Activated naive CD8-positive, alpha-beta T cell (primary cell): ENCODE measurements around the gene ATP9B.

ENCODE experiments used
- H3K27ac Mint-ChIP-seq: one replicate; pipeline ENCODE4 v1.8.0; 2021; ENCODE audit warnings: mixed read lengths
- H3K27me3 Mint-ChIP-seq: one replicate; pipeline ENCODE4 v1.8.0; 2021; ENCODE audit warnings: mixed read lengths
- H3K36me3 Mint-ChIP-seq: one replicate; pipeline ENCODE4 v1.8.0; 2021; ENCODE audit warnings: mixed read lengths
- H3K4me1 Mint-ChIP-seq: one replicate; pipeline ENCODE4 v1.8.0; 2021; ENCODE audit warnings: low read depth, mixed read lengths
- H3K4me3 Mint-ChIP-seq: one replicate; pipeline ENCODE4 v1.8.0; 2021; ENCODE audit warnings: mild to moderate bottlenecking, mixed read lengths
- H3K9me3 Mint-ChIP-seq: one replicate; pipeline ENCODE4 v1.8.0; 2021; ENCODE audit warnings: low read depth, mixed read lengths

The ATP9B gene

DNA sequence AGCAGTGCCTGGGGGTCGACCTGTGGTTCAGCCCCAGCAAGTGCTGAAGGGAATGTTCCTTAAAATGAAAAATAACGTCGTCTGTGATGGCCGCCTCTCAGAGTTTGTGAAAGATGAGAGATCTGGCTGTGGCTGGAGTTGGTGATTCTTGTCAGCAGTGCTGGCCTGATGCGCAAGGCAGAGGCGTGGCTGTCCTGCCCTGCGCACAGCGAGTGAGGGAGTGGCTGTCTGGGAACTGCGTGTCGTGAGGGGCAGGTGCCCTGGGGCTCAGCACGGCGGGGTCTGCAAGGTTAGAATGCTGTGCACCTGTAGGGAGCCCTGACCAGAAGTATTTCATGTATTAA is 335.3 kb downstream of the ATP9B start:
- Mint-ChIP-seq H3K9me3 (no peaks in the 10 kb centered on the region), H3K27me3 (no peaks in the 10 kb centered on the region), H3K4me1 (peaks cover 59% of the 10 kb centered on the region), H3K27ac (peak overlapping the region; percentile 98), H3K36me3 (peaks cover 8% of the 10 kb centered on the region), H3K4me3 (peak overlapping the region; percentile 87)

DNA sequence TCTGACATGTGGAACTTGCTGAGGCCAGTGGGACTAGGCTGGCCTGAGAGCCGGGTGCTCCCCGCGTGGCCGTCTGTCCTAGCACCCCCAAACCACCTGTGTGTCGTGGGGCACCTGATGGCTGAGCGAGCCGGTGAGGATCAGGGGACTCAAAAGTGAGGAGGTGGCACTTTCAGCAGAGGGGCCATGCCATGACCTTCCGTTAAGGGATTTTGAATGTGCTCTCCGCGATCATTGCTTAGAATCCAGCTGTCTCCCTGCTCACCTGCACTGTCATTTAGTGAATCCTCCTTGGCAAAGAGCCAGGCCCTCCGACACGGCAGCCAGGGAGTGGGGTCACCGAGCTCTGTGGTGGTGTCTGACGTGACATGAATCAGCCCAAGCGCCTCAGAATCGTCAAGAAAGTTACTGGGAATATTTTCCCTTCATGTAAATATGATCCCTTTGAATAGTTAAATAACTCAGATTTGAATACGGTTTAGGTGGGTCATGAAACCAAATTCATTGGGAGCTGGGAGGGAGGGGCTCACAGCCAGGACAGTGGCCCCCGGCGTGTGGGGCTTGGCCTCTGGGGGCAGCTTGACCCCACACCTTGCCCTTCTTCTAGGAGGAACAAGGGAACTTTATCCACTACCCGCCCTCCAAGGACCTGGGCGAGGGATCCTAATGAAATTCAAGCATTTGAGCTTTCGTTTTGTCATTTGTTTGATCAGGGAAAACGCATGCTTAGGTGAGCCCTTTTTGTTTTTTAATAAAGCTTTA is 336.0 kb downstream of the ATP9B start:
- Mint-ChIP-seq H3K27ac (peak overlapping the region; percentile 98), H3K4me3 (peak overlapping the region; percentile 87), H3K27me3 (no peaks in the 10 kb centered on the region), H3K36me3 (peaks cover 8% of the 10 kb centered on the region), H3K4me1 (peaks cover 59% of the 10 kb centered on the region), H3K9me3 (no peaks in the 10 kb centered on the region)

DNA sequence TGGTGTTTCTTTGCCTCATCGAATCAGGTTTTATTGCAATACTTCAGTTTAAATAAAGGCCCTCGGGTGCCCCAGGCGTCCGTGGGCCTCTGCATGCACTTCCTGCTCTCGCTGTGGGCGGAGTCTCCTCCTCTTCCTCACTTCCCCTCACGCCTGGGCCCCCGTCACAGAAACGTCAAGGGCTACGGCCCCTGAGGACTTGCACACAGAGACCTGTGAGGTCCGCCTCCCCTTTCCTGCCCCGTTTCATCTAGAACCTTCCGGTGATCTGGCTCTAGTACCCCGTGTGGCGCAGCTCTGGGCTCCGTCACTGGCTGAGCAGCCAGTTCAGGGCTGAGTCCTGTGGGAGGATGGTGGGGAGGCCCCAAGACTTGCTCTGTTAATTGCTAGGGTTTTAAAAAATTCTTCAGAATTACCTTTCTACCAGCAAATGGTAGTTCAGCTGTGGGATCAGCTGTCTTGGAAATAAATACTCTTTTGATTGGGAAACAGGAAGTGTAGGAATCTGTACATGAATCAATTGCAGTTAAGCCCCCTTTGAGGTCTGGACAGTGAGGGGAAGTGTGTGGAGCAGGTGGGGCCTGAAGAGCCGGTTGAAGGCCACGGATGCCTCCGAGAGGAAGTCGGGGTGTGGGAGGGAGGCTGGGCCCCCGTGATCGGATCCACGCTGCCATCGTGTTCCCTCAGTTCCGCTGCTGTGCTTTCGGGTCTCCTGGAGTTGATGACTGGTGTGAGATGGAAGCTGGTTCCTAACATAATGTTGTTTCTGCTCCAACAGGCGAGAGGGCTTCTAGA is 336.8 kb downstream of the ATP9B start:
- Mint-ChIP-seq H3K4me1 (peaks cover 57% of the 10 kb centered on the region), H3K27ac (peak overlapping the region; percentile 98), H3K27me3 (no peaks in the 10 kb centered on the region), H3K4me3 (peak overlapping the region; percentile 87), H3K9me3 (no peaks in the 10 kb centered on the region), H3K36me3 (peaks cover 8% of the 10 kb centered on the region)

DNA sequence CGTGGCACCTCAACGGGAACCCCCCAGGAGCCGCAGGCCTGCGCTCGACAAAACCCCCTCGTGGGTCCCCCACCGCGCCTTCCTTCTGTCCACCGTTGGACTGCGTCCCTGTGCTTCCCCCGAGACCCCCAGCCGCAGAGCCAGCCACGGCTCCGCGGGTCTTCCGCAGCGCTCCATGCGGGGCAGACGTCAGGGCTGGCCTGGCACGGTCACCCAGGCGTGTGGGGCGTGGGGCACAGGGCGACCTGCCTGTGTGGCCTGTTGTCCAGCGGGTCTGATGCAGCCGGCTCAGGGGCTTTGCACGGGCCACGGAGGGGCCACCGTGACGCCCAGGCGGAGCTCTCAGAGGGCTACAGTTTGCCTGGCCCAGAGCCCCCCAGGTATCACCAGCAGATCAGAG is 337.5 kb downstream of the ATP9B start:
- H3K4me3 Mint-ChIP-seq = peak overlapping the region; percentile 87
- H3K27ac Mint-ChIP-seq = peak overlapping the region; percentile 98
- no peaks in the 10 kb centered on the region for H3K27me3 Mint-ChIP-seq
- H3K4me1 Mint-ChIP-seq = peaks cover 50% of the 10 kb centered on the region
- H3K36me3 Mint-ChIP-seq = peaks cover 8% of the 10 kb centered on the region
- H3K9me3 Mint-ChIP-seq = no peaks in the 10 kb centered on the region

DNA sequence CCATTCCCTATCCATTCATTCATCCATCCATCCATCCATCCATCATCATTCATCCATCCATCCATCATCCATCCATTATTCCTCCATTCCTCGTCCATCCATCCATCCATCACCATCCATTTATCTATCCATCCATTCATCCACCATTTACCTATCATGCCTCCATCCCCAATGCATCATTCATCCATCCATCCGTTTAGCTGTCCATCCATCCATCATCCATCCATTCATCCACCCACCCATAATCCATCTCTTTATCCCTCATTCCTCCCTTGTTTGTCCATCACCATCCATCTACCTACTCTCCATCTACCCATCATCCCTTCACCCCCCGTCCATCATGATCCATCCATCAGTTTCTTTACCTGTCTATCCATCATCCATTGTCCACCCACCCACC is 340.1 kb downstream of the ATP9B start:
- Mint-ChIP-seq H3K4me1 (peaks cover 39% of the 10 kb centered on the region), H3K4me3 (no peak overlapping the region), H3K27me3 (no peaks in the 10 kb centered on the region), H3K36me3 (peaks cover 10% of the 10 kb centered on the region), H3K27ac (no peak overlapping the region), H3K9me3 (no peaks in the 10 kb centered on the region)

DNA sequence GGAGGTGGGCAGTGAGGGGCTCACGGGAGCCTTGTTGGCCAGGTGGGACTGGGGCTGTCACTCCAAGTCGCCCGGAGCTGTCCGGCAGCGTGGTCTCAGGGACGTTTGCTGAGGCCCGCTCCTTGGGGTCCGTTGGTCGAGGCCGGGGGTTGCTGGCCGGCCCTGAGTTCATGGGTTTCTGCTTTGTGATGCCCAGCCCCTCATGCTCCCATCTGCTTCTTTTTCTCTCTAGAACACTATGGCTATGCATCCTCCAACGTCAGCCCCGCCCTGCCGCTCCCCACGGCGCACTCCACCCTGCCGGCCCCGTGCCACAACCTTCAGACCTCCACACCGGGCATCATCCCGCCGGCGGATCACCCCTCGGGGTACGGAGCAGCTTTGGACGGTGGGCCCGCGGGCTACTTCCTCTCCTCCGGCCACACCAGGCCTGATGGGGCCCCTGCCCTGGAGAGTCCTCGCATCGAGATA is 341.0 kb downstream of the ATP9B start:
- H3K36me3 Mint-ChIP-seq = peaks cover 10% of the 10 kb centered on the region
- no peak overlapping the region for H3K4me3 Mint-ChIP-seq
- no peak overlapping the region for H3K27ac Mint-ChIP-seq
- no peaks in the 10 kb centered on the region for H3K9me3 Mint-ChIP-seq
- no peaks in the 10 kb centered on the region for H3K27me3 Mint-ChIP-seq
- H3K4me1 Mint-ChIP-seq = peaks cover 36% of the 10 kb centered on the region

DNA sequence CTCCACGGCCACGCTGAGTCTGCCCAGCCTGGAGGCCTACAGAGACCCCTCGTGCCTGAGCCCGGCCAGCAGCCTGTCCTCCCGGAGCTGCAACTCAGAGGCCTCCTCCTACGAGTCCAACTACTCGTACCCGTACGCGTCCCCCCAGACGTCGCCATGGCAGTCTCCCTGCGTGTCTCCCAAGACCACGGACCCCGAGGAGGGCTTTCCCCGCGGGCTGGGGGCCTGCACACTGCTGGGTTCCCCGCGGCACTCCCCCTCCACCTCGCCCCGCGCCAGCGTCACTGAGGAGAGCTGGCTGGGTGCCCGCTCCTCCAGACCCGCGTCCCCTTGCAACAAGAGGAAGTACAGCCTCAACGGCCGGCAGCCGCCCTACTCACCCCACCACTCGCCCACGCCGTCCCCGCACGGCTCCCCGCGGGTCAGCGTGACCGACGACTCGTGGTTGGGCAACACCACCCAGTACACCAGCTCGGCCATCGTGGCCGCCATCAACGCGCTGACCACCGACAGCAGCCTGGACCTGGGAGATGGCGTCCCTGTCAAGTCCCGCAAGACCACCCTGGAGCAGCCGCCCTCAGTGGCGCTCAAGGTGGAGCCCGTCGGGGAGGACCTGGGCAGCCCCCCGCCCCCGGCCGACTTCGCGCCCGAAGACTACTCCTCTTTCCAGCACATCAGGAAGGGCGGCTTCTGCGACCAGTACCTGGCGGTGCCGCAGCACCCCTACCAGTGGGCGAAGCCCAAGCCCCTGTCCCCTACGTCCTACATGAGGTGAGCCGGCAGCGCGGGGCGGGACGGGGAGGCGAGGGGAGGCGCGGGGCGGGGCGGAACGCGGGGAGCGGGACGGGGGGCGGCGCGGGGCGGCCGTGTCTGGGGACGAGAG is 341.8 kb downstream of the ATP9B start:
- Mint-ChIP-seq H3K27ac (no peak overlapping the region), H3K36me3 (peaks cover 7% of the 10 kb centered on the region), H3K4me1 (peaks cover 29% of the 10 kb centered on the region), H3K27me3 (no peaks in the 10 kb centered on the region), H3K9me3 (no peaks in the 10 kb centered on the region), H3K4me3 (no peak overlapping the region)

DNA sequence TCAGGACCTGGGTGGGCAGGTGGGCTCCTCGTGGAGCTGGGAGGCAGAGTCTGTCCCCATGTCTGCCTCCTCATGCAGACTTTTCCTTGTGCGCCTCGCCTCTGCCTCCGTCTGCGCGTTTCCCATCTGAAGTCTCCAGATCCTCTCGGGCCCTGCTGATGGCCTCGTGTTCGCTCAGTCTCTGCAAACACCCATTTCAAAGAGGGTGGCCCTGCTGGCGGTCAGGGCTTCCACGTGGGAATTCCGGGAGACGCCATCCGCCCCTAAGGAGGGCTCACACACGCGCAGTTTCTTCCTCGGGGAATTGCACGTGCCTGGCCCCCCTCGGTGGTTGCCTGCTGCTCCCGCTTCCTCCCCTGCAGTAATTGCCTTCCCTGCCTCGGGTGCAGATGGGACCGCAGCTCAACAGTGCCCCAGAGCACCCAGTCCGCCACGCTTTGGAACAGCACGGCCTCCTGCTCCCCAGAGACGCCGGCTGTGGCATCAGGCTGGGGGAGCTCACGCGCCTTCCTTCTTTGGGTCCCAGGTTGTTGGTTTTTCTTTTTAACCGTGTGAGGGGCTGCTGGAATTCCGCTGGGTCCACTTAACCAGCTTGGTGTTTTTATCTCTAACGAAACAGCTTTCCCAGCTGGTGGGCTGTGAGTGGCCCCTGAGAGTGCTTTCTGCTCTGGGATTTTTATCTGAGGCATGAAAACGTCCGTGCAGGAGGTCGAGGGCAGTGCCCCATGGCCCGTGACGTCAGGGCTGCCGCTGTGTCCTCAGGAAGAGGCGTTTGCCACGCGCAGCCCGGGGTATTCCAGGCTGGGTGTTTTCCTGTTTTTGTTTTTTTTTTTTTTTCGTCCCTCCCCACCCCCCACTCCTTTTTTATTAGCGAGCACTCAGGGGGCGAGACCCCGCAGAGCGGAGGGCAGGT is 342.7 kb downstream of the ATP9B start:
- Mint-ChIP-seq H3K9me3 (no peaks in the 10 kb centered on the region), H3K4me3 (no peak overlapping the region), H3K27ac (no peak overlapping the region), H3K36me3 (peaks cover 3% of the 10 kb centered on the region), H3K27me3 (no peaks in the 10 kb centered on the region), H3K4me1 (peaks cover 30% of the 10 kb centered on the region)

DNA sequence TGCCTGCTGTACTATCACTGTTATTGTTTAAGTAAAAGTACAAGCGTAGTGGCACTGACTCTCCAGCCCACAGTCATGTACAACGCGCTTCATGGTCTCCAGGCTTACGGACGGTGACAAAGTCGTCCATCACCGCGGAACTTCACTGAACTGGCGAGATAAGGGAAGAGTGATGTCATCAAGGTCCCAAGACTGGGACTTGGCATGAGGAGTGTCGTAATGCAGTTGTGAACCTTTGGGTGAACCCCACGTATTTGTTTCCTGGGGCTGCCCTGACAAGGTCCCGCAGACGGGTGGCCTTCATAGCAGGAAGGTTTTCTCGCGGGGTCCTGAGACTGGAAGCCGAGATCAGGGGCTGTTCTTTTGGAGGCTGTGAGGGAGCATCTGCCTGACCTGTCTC is 343.8 kb downstream of the ATP9B start:
- H3K9me3 Mint-ChIP-seq = no peaks in the 10 kb centered on the region
- H3K27ac Mint-ChIP-seq = no peak overlapping the region
- H3K36me3 Mint-ChIP-seq = peaks cover 3% of the 10 kb centered on the region

DNA sequence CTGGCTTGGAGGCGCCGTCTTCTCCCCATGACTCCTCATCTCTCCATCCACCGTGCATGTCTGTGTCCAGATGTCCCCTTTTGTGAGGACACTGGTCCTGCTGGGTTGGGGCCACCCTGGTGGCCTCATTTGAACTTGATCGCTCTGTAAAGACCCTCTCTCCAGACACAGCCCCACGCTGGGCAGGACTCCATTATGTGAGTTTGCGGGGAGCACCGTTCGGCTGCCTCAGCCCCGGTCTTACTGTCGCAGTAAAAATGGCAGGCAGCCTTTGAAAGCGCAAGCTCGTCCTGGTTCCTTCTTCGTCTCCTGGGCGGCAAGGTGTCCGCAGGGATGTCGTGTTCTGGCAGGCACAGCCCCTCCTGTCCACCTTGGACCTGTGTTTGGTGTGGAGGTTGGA is 344.2 kb downstream of the ATP9B start:
- Mint-ChIP-seq H3K9me3 (no peaks in the 10 kb centered on the region), H3K27me3 (no peaks in the 10 kb centered on the region), H3K27ac (no peak overlapping the region), H3K36me3 (peaks cover 3% of the 10 kb centered on the region), H3K4me3 (no peak overlapping the region), H3K4me1 (peaks cover 24% of the 10 kb centered on the region)

More for the DNA sequence above, 343.8 kb downstream of the ATP9B start:
- Mint-ChIP-seq H3K4me1 (peaks cover 26% of the 10 kb centered on the region), H3K4me3 (no peak overlapping the region), H3K27me3 (no peaks in the 10 kb centered on the region)

DNA sequence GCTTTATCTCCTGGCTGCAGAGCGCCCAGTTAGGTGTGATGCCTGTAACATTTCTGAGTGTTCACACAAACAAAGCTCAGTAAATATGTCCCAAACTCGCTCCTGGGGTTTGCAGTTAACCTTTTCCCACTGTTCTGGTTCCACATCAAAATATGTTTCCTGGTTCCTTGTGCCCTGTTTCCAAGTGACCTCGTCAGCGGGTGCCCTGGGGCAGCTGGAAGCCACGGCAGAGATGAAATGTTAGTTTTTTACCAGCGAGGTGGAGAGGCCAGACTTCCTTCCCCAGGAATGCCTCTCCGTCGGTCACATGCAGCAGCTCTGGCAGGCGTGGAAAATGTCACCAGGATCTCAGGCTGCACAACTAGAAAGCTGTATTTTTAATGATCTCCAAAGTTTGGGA is 344.7 kb downstream of the ATP9B start:
- Mint-ChIP-seq H3K27me3 (no peaks in the 10 kb centered on the region), H3K27ac (peak overlapping the region; percentile 41), H3K4me3 (no peak overlapping the region), H3K36me3 (peaks cover 3% of the 10 kb centered on the region), H3K4me1 (peaks cover 27% of the 10 kb centered on the region), H3K9me3 (no peaks in the 10 kb centered on the region)

DNA sequence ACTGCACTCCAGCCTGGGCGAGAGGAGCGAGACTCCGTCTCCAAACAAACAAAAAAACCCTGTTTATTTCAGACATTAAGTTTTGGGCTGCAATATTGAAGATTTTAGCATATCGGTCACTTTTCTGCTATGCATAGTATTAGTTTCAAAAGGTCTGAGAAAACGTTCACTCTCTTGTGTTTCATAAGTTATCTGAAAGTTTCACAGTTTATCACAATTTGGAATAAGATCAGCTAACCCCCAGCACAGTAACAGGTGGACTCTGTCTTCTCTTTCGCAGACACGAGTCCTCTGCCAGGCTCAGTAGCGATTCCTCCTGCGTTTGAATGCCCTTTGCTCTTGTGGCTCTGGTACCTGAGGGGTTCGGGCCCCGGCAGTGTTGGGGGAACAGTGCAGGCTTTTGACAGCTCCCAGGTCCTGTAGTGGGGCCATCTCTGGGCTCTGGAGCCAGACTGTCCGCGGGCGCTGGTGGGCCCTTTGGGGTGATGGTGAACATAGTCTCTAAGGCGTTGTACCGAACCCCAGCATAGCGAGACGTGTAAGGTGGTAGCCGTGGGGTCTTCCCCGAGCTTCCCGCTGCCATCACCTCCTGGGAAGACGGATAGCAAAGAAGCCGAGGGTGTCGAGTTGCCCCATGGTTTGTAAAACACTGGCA is 347.0 kb downstream of the ATP9B start:
- H3K36me3 Mint-ChIP-seq = peaks cover 5% of the 10 kb centered on the region
- no peaks in the 10 kb centered on the region for H3K27me3 Mint-ChIP-seq
- no peak overlapping the region for H3K27ac Mint-ChIP-seq
- peaks cover 36% of the 10 kb centered on the region for H3K4me1 Mint-ChIP-seq
- H3K9me3 Mint-ChIP-seq = no peaks in the 10 kb centered on the region
- H3K4me3 Mint-ChIP-seq = no peak overlapping the region

DNA sequence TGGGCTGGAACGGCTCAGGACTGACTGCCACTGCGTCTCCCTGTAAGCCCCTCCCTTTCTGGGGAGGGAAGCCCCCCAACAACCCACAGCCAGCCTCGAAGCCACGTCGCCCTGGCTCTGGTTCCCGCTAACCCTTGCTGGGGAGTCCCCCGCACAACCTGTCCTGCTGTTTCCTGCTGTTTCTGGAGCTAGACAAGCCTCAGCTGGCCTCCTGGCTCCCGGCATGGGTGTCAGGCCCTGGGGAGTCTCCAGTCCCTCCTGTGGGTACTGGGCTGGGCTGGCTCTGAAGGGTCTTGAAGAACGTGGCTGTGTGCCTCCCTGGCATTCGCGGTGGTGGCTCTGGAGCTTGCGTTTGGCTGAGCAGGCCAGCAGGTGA is 347.5 kb downstream of the ATP9B start:
- H3K27me3 Mint-ChIP-seq = no peaks in the 10 kb centered on the region
- H3K36me3 Mint-ChIP-seq = peaks cover 5% of the 10 kb centered on the region
- H3K27ac Mint-ChIP-seq = no peak overlapping the region
- peaks cover 36% of the 10 kb centered on the region for H3K4me1 Mint-ChIP-seq
- H3K4me3 Mint-ChIP-seq = no peak overlapping the region
- H3K9me3 Mint-ChIP-seq = no peaks in the 10 kb centered on the region

DNA sequence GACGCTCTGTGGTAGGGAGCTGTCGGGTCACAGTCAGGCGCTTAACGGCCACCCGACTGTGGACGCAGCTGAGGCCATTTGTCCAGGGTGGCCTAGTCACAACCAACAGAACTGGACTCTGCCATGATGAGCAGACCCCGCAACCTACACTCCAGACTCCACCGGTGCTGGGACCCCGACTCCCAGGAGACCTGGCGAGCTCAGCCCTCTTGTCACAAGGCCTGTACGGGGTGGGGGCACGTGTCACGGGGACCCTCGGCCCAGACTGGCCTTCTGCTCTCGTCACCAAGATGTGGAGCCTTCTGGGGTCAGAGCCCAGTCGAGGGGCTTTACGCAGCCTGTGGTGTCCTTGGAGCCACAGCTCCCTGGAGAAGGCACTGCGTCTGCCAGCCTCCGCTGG is 349.0 kb downstream of the ATP9B start:
- Mint-ChIP-seq H3K36me3 (peaks cover 4% of the 10 kb centered on the region), H3K4me3 (no peak overlapping the region), H3K9me3 (no peaks in the 10 kb centered on the region), H3K27ac (no peak overlapping the region), H3K27me3 (no peaks in the 10 kb centered on the region), H3K4me1 (peaks cover 36% of the 10 kb centered on the region)
